HL-60/S4 treated with retinoic acid at 250 ng/mL for 4 days and 3 days (cell line): ENCODE measurements around the gene INTS6.
"Not testable (repeated sequence)": the region's sequence is repeated elsewhere in the genome, so short reads cannot be mapped to it uniquely, and the experiment has no call there.

Source experiments
- in situ Hi-C: fragments of 300-500 bp; cut with MboI; formaldehyde crosslinking; loops from 2 replicates; pipeline ENCODE4 v1.7.0; 2022; ENCODE audit warnings: low sequenced_read_pairs

The INTS6 gene

GRCh38 chr13:51415339-51415738, 37.5 kb downstream of the INTS6 start:
- in situ Hi-C loops: not testable (repeated sequence)

- in situ Hi-C loops: no loop called here
Measured at GRCh38 chr13:51412431-51412830, 40.4 kb downstream of the INTS6 start.

GRCh38 chr13:51405176-51405575, 47.7 kb downstream of the INTS6 start:
- in situ Hi-C loops: no loop called here

- in situ Hi-C loops: no loop called here
Measured at GRCh38 chr13:51397262-51397941, 55.4 kb downstream of the INTS6 start.

- in situ Hi-C loops: no loop called here
Measured at GRCh38 chr13:51396352-51396751, 56.5 kb downstream of the INTS6 start.

- in situ Hi-C loops: no loop called here
Measured at GRCh38 chr13:51394724-51395123, 58.1 kb downstream of the INTS6 start.

GRCh38 chr13:51385114-51385513, 67.7 kb downstream of the INTS6 start:
- in situ Hi-C loops: no loop called here

- in situ Hi-C loops: no loop called here
Measured at GRCh38 chr13:51380269-51380668, 72.6 kb downstream of the INTS6 start.

GRCh38 chr13:51373451-51373850, 79.4 kb downstream of the INTS6 start:
- in situ Hi-C loops: no loop called here

GRCh38 chr13:51371768-51372399, 81.0 kb downstream of the INTS6 start:
- in situ Hi-C loops: no loop called here

- in situ Hi-C loops: no loop called here
Measured at GRCh38 chr13:51370811-51371210, 82.0 kb downstream of the INTS6 start.

GRCh38 chr13:51370116-51370515, 82.7 kb downstream of the INTS6 start:
- in situ Hi-C loops: no loop called here

- in situ Hi-C loops: no loop called here
Measured at GRCh38 chr13:51364404-51365008, 88.3 kb downstream of the INTS6 start.

- in situ Hi-C loops: no loop called here
Measured at GRCh38 chr13:51363625-51364024, 89.2 kb downstream of the INTS6 start.

GRCh38 chr13:51361106-51361505, 91.7 kb downstream of the INTS6 start:
- in situ Hi-C loops: no loop called here

- in situ Hi-C loops: no loop called here
Measured at GRCh38 chr13:51360489-51360888, 92.3 kb downstream of the INTS6 start.

- in situ Hi-C loops: no loop called here
Measured at GRCh38 chr13:51359352-51359751, 93.5 kb downstream of the INTS6 start.

- in situ Hi-C loops: no loop called here
Measured at GRCh38 chr13:51357928-51358595, 94.8 kb downstream of the INTS6 start.

GRCh38 chr13:51355217-51355616, 97.6 kb downstream of the INTS6 start:
- in situ Hi-C loops: no loop called here

- in situ Hi-C loops: no loop called here
Measured at GRCh38 chr13:51349016-51349415, 103.8 kb downstream of the INTS6 start.

- in situ Hi-C loops: no loop called here
Measured at GRCh38 chr13:51348069-51348967, 104.5 kb downstream of the INTS6 start.
